ENCODE measurements around the gene CAMKK1.

CAMKK1 gene

DNA sequence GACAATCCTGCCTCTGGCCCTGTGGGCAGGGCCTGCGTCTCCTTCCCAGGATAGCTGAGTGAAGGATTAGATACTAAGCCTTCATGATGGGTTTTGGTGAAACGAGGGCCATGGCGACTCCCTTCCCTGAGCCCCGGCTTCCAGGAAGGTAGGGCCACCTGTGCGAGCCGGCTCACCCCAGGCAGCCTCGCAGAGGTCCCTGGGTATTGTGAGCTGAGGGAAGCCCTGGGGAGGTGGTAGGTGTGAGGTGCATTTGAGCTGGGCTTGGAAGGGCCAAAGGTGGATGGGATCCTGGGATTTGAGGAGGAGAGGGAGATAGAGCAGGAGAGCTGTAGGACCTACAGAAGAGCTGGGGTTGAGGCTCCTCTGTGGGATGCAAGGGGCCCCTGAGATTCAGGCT, 29.9 kb upstream of the CAMKK1 start:
- no peak for TF ChIP-seq CTCF (IDR thresholded peaks at IDR 0.05)

DNA sequence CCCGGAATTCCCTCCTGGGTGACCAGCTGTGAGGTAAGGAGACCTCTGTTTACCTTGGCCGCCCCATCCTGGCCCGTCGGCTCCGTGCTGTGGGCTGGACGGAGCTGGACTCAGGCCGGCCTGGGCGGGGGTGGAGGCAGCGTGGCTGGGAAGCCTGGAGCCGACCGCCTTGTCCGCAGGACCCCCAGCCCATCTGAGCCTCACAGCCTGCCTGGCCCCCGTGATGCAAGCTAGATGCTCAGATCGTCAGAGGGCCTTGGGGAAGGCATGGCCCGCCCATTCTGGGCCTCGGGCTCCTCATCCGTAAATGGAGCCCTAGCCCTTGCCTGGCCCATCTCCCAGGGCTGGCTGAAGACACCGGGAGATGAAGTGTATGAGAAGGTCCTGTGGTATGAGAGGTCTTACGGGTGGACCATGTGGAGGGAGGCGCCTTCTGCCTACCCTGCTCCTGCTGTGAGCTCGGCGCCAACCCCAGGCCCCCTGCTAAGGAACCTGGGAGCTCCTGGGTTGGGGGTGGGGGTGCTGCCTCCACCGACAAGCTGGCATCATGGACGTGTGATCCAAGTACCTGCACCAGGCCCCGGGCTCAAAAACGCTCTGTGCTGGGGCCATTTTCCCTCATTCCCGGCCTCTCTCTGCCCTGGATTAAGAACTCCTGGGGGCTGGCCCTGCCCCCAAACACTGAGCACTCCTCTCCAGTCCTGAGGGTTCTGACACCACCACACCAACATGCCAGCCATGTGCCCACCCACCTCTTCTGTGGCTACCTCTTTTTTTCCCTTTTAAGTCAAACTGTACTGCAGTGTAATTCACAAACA, 28.9 kb upstream of the CAMKK1 start:
- TF ChIP-seq CTCF (IDR thresholded peaks at IDR 0.05), result no peak

GRCh38 chr17:3921006-3921405, 28.2 kb upstream of the CAMKK1 start:
- TF ChIP-seq CTCF (IDR thresholded peaks at IDR 0.05), result no peak

GRCh38 chr17:3919123-3919624, 26.3 kb upstream of the CAMKK1 start:
- TF ChIP-seq CTCF (IDR thresholded peaks at IDR 0.05), result no peak

GRCh38 chr17:3918372-3919122, 25.7 kb upstream of the CAMKK1 start:
- no peak for TF ChIP-seq CTCF (IDR thresholded peaks at IDR 0.05)

DNA sequence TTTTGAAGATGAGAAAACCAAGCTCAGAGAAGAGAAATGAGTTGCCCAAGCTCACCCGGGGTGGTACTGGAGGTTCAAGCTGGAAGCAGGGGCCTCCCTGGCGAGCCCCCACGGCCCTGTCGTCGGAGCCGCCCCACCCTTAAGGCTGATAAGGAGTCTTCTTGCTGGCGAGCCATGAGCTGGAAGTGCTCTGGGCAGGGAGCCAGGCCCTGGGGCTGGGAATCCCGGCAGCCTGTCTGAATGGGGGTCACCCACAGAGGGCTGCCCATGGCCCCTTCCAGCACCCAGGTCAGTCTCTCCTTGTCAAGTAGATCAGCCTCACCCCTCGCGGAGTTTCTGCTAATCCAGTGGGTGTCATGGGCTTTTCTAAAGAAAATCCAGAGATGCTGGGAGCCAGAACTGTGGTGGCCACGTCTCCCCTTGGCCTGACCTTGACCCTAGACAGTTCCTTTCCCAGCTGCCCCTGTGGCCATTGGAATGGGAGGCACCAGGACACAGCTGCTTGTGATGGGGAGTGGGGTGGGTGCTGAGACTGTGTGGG, 24.6 kb upstream of the CAMKK1 start:
- TF ChIP-seq CTCF (IDR thresholded peaks at IDR 0.05), result no peak

GRCh38 chr17:3916825-3917224, 24.0 kb upstream of the CAMKK1 start:
- TF ChIP-seq CTCF (IDR thresholded peaks at IDR 0.05), result no peak
